Measurements from ENCODE around the gene GSTA3. TPM values are rescaled to one million over a fixed set of nuclear protein-coding genes. Genes with fewer than 3 reads are reported as not detected.

GSTA3 gene
- not detected in 2 replicates for total RNA-seq

GRCh38 chr6:52909531-52909930 lies at the start of gene GSTA3:
Gene GSTA3, minus strand, starts transcription at chr6:52909698. Its CDS starts 3,864 bp downstream, at chr6:52905834.

Other genes with a start within 250 kb of the GSTA3 start
- gene TMEM14A, start 238.6 kb downstream of the GSTA3 start, total RNA-seq: 43.4 and 52.3 TPM in 2 replicates
- gene GSTA2, start 146.2 kb downstream of the GSTA3 start, total RNA-seq: not detected in 2 replicates
- gene GSTA1, start 105.9 kb downstream of the GSTA3 start, total RNA-seq: 0.28 and 0.63 TPM in 2 replicates
- gene GSTA5, start 68.9 kb downstream of the GSTA3 start, total RNA-seq: not detected in 2 replicates
- 79.1 and 85.1 TPM in 2 replicates for gene GSTA4, start 85.6 kb upstream of the GSTA3 start, total RNA-seq
- 9.8 and 12.1 TPM in 2 replicates for gene CILK1, start 152.1 kb upstream of the GSTA3 start, total RNA-seq
- 34.2 and 36.7 TPM in 2 replicates for gene FBXO9, start 155.7 kb upstream of the GSTA3 start, total RNA-seq
- not detected in 2 replicates for gene GCM1, start 239.1 kb upstream of the GSTA3 start, total RNA-seq

Data from airway epithelial cell (primary cell).